ENCODE data around the gene BTD.
"Not testable (repeated sequence)": the region's sequence is repeated elsewhere in the genome, so short reads cannot be mapped to it uniquely, and the experiment has no call there.

BTD gene

GRCh38 chr3:15601399-15602145 lies at the start of gene BTD, which contains the start of gene HACL1:
BTD (plus strand) TSS chr3:15601745; CDS start chr3:15635440, 33,695 bp downstream.
HACL1 (minus strand) TSS chr3:15601569; CDS start chr3:15601463, 106 bp downstream.
- DNase-seq: peak; percentile 100

GRCh38 chr3:15551902-15552301 lies 49.6 kb upstream of the BTD start:
- no peak for DNase-seq

GRCh38 chr3:15553749-15554148 lies 47.8 kb upstream of the BTD start:
- no peak for DNase-seq

GRCh38 chr3:15556512-15556911 lies 45.0 kb upstream of the BTD start:
- no peak for DNase-seq

- peak; percentile 68 for DNase-seq
These were observed 44.0 kb upstream of the BTD start for GRCh38 chr3:15557511-15557946.

GRCh38 chr3:15558581-15558980 lies 43.0 kb upstream of the BTD start:
- no peak for DNase-seq

- DNase-seq: no peak
These were observed 39.0 kb upstream of the BTD start for GRCh38 chr3:15562560-15562959.

GRCh38 chr3:15563190-15563589 lies 38.4 kb upstream of the BTD start:
- DNase-seq: no peak

- no peak for DNase-seq
These were observed 29.4 kb upstream of the BTD start for GRCh38 chr3:15572138-15572537.

GRCh38 chr3:15575446-15575845 lies 26.1 kb upstream of the BTD start:
- no peak for DNase-seq

- no peak for DNase-seq
These were observed 25.1 kb upstream of the BTD start for GRCh38 chr3:15576475-15576874.

- no peak for DNase-seq
These were observed 23.2 kb upstream of the BTD start for GRCh38 chr3:15578289-15578867.

- no peak for DNase-seq
These were observed 22.5 kb upstream of the BTD start for GRCh38 chr3:15579051-15579450.

GRCh38 chr3:15581471-15582394 lies 19.8 kb upstream of the BTD start:
- DNase-seq: no peak

- no peak for DNase-seq
These were observed 16.3 kb upstream of the BTD start for GRCh38 chr3:15585111-15585845.

- no peak for DNase-seq
These were observed 10.3 kb upstream of the BTD start for GRCh38 chr3:15591242-15591641.

GRCh38 chr3:15591928-15592327 lies 9.6 kb upstream of the BTD start:
- DNase-seq: no peak

- DNase-seq: no peak
These were observed 8.6 kb upstream of the BTD start for GRCh38 chr3:15592968-15593367.

- DNase-seq: no peak
These were observed 5.6 kb upstream of the BTD start for GRCh38 chr3:15595955-15596354.

- DNase-seq: no peak
These were observed 523 bp upstream of the BTD start for GRCh38 chr3:15601046-15601398.

GRCh38 chr3:15602146-15602536 lies 596 bp downstream of the BTD start:
- DNase-seq: no peak

- DNase-seq: not testable (repeated sequence)
These were observed 1.3 kb downstream of the BTD start for GRCh38 chr3:15602816-15603215.

GRCh38 chr3:15604584-15604983 lies 3.0 kb downstream of the BTD start:
- DNase-seq: not testable (repeated sequence)

Measured in NCI-H226 (cell line).